ENCODE results near the gene POU2AF3.
"Not testable (repeated sequence)": the region's sequence is repeated elsewhere in the genome, so short reads cannot be mapped to it uniquely, and the experiment has no call there.

POU2AF3 gene

GRCh38 chr11:111312076-111312475 lies 13.7 kb downstream of the POU2AF3 start:
- H3K36me3 ChIP-seq (ENCODE audit: insufficient read depth, low read length) = no peaks in the 10 kb centered on the region
- no peaks in the 10 kb centered on the region for H3K9me3 ChIP-seq (ENCODE audit: low read depth, low read length)
- TF ChIP-seq POLR2AphosphoS5 (IDR thresholded peaks at IDR 0.05; ENCODE audit: borderline replicate concordance, low read depth, low read length) (no peak), EZH2 (IDR thresholded peaks at IDR 0.05) (no peak), FOXP2 (optimal IDR thresholded peaks at IDR 0.05; ENCODE audit: control extremely low read depth, extremely low read length, insufficient read depth) (no peak)
- no peak overlapping the region for H3K4me3 ChIP-seq
- DNase-seq (ENCODE audit: low read depth, low spot score) = no peak
- H3K27ac ChIP-seq = no peak overlapping the region
- no peak overlapping the region for H3K9ac ChIP-seq (ENCODE audit: insufficient read length)

- H3K4me3 ChIP-seq = no peak overlapping the region
- DNase-seq (ENCODE audit: low read depth, low spot score) = no peak
- H3K27ac ChIP-seq = no peak overlapping the region
- no peak for TF ChIP-seq POLR2AphosphoS5 (IDR thresholded peaks at IDR 0.05; ENCODE audit: borderline replicate concordance, low read depth, low read length)
- no peak for TF ChIP-seq FOXP2 (optimal IDR thresholded peaks at IDR 0.05; ENCODE audit: control extremely low read depth, extremely low read length, insufficient read depth)
- no peak for TF ChIP-seq EZH2 (IDR thresholded peaks at IDR 0.05)
- no peaks in the 10 kb centered on the region for H3K9me3 ChIP-seq (ENCODE audit: low read depth, low read length)
- H3K9ac ChIP-seq (ENCODE audit: insufficient read length) = no peak overlapping the region
- no peaks in the 10 kb centered on the region for H3K36me3 ChIP-seq (ENCODE audit: insufficient read depth, low read length)
Observed at GRCh38 chr11:111319296-111319695, 20.9 kb downstream of the POU2AF3 start.

DNA sequence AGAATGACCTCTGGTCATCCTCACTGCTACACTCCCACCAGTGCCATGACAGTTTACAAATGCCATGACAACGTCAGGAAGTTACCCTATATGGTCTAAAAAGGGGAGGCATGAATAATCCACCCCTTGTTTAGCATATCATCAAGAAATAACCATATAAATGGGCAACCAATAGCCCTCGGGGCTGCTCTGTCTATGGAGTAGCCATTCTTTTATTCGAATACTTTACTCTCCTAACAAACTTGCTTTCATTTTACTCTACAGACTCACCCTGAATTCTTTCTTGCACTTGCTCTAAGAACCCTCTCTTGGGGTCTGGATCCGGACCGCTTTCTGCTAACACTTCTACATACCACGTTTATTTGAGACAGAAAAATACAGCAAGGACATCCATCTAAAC lies 21.9 kb downstream of the POU2AF3 start:
- not testable (repeated sequence) for H3K9ac ChIP-seq (ENCODE audit: insufficient read length); H3K36me3 ChIP-seq (ENCODE audit: insufficient read depth, low read length); H3K4me3 ChIP-seq; DNase-seq (ENCODE audit: low read depth, low spot score); H3K27ac ChIP-seq; H3K9me3 ChIP-seq (ENCODE audit: low read depth, low read length)

DNA sequence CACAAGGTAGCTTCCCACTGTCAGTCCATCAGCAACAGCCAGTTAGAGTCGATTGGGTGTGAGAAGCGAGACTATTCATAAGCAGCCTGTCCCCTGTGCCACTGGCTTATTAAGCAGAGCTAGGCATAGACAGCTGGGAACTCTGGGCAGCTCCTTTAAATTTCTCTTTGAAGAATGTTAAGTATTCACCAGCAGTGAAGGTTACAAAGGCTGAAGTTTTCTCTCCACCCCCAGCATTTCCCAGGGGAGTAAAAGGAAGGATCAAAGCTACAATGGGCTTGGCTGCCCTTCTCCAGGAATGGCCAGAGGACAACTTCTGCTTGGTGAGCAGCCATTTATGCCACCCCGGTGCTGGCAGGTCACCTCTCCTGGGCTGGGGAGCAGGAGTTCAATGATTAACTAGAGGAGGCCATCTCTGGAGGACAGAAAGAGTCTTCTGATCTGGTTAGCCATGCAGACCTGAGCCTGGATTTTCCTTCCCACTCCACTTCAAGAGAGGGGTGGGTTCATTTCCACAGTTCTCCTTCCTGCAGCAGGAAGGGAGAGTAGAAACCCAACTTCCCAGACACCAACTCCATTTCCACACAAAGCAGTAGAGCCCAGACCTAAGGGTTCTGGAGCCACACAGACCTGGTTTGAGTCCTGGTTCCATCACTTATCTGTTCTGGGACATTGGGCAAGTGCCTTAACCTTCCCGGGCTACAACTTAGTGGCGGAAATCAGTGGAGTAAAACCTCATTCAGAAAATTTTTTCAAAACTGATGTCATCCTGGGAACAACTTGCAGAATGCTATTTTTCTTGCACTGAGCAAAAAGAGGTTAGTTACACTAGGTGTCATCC lies 22.6 kb downstream of the POU2AF3 start:
- Histone ChIP-seq H3K27ac (no peak overlapping the region), H3K9ac (ENCODE audit: insufficient read length) (no peak overlapping the region), H3K9me3 (ENCODE audit: low read depth, low read length) (no peaks in the 10 kb centered on the region), H3K4me3 (no peak overlapping the region), H3K36me3 (ENCODE audit: insufficient read depth, low read length) (no peaks in the 10 kb centered on the region)
- DNase-seq (ENCODE audit: low read depth, low spot score) = no peak
- TF ChIP-seq EZH2 (IDR thresholded peaks at IDR 0.05) (no peak), FOXP2 (optimal IDR thresholded peaks at IDR 0.05; ENCODE audit: control extremely low read depth, extremely low read length, insufficient read depth) (no peak), POLR2AphosphoS5 (IDR thresholded peaks at IDR 0.05; ENCODE audit: borderline replicate concordance, low read depth, low read length) (no peak)

GRCh38 chr11:111322534-111322933 lies 24.2 kb downstream of the POU2AF3 start:
- TF ChIP-seq FOXP2 (optimal IDR thresholded peaks at IDR 0.05; ENCODE audit: control extremely low read depth, extremely low read length, insufficient read depth) (no peak), POLR2AphosphoS5 (IDR thresholded peaks at IDR 0.05; ENCODE audit: borderline replicate concordance, low read depth, low read length) (no peak), EZH2 (IDR thresholded peaks at IDR 0.05) (no peak)
- DNase-seq (ENCODE audit: low read depth, low spot score) = no peak
- H3K9me3 ChIP-seq (ENCODE audit: low read depth, low read length) = no peaks in the 10 kb centered on the region
- no peaks in the 10 kb centered on the region for H3K36me3 ChIP-seq (ENCODE audit: insufficient read depth, low read length)
- no peak overlapping the region for H3K9ac ChIP-seq (ENCODE audit: insufficient read length)
- H3K4me3 ChIP-seq = no peak overlapping the region
- no peak overlapping the region for H3K27ac ChIP-seq

DNA sequence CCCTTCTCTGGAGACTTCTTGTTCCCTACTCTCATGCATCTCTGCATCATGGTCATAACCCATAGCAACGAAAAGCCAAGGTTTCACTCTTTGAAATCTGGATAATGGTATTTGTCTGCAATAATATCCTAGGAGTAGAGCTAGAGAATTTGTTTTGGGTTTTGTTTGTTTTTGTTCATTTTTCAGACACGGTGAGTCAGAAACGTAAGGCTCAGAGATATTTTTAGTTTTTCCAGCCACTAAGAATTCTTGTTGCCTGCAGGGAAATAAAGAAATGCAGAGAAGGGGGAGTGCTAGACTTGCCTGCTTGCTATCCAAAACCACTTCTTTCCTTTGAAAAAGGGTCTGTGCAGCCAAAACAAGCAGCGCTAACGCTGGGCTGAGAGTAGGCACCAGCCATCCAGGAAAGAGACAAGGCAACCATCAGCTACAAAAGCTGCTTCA lies 26.0 kb downstream of the POU2AF3 start:
- no peak for TF ChIP-seq EZH2 (IDR thresholded peaks at IDR 0.05)
- TF ChIP-seq POLR2AphosphoS5 (IDR thresholded peaks at IDR 0.05; ENCODE audit: borderline replicate concordance, low read depth, low read length) = no peak
- TF ChIP-seq FOXP2 (optimal IDR thresholded peaks at IDR 0.05; ENCODE audit: control extremely low read depth, extremely low read length, insufficient read depth) = no peak
- Histone ChIP-seq H3K9ac (ENCODE audit: insufficient read length) (no peak overlapping the region), H3K4me3 (no peak overlapping the region), H3K36me3 (ENCODE audit: insufficient read depth, low read length) (no peaks in the 10 kb centered on the region), H3K9me3 (ENCODE audit: low read depth, low read length) (no peaks in the 10 kb centered on the region), H3K27ac (no peak overlapping the region)
- no peak for DNase-seq (ENCODE audit: low read depth, low spot score)

GRCh38 chr11:111325259-111325658 lies 26.9 kb downstream of the POU2AF3 start:
- no peak overlapping the region for H3K4me3 ChIP-seq
- H3K27ac ChIP-seq = no peak overlapping the region
- no peak overlapping the region for H3K9ac ChIP-seq (ENCODE audit: insufficient read length)
- no peak for DNase-seq (ENCODE audit: low read depth, low spot score)
- H3K36me3 ChIP-seq (ENCODE audit: insufficient read depth, low read length) = no peaks in the 10 kb centered on the region
- no peaks in the 10 kb centered on the region for H3K9me3 ChIP-seq (ENCODE audit: low read depth, low read length)
- TF ChIP-seq EZH2 (IDR thresholded peaks at IDR 0.05) = no peak
- no peak for TF ChIP-seq FOXP2 (optimal IDR thresholded peaks at IDR 0.05; ENCODE audit: control extremely low read depth, extremely low read length, insufficient read depth)
- no peak for TF ChIP-seq POLR2AphosphoS5 (IDR thresholded peaks at IDR 0.05; ENCODE audit: borderline replicate concordance, low read depth, low read length)

DNA sequence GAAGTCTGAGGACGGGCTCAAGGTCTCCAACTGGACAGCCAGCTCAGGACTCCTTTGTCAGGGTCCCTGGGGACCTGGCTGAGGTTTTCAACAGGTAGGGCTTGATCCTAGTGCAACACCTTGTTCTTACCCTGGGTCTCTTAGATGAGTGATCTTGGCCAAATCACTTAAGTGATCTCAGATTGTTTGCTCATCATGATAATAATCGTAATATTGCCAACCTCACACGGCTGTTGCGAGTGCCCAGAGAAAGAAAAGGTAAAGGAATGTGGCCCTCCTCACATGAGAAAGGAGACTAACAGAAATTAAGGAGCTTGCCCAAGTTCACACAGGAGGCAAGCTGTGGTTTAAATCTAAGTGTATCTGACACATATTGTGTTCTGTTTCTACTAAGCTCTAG lies 28.5 kb downstream of the POU2AF3 start:
- Histone ChIP-seq H3K4me3 (no peak overlapping the region), H3K9ac (ENCODE audit: insufficient read length) (no peak overlapping the region), H3K27ac (no peak overlapping the region), H3K36me3 (ENCODE audit: insufficient read depth, low read length) (no peaks in the 10 kb centered on the region), H3K9me3 (ENCODE audit: low read depth, low read length) (no peaks in the 10 kb centered on the region)
- TF ChIP-seq POLR2AphosphoS5 (IDR thresholded peaks at IDR 0.05; ENCODE audit: borderline replicate concordance, low read depth, low read length) = no peak
- DNase-seq (ENCODE audit: low read depth, low spot score) = no peak

Measured in SK-N-MC (cell line).